DMS53 treated with DMSO at 0.1 percent for 48 hours (cell line): ENCODE results near the gene MAP3K21.

Source experiments
- DNase-seq: peaks from one replicate; lab custom pipeline; 2025; ENCODE audit not compliant: unreplicated experiment; lab: John Stamatoyannopoulos, UW

MAP3K21 gene

GRCh38 chr1:233357595-233358397, 30.3 kb downstream of the MAP3K21 start:
- no peak for DNase-seq

- peak; percentile 74 for DNase-seq
Observed at GRCh38 chr1:233359431-233359830, 31.9 kb downstream of the MAP3K21 start.

GRCh38 chr1:233359905-233360304, 32.4 kb downstream of the MAP3K21 start:
- DNase-seq: no peak

DNA sequence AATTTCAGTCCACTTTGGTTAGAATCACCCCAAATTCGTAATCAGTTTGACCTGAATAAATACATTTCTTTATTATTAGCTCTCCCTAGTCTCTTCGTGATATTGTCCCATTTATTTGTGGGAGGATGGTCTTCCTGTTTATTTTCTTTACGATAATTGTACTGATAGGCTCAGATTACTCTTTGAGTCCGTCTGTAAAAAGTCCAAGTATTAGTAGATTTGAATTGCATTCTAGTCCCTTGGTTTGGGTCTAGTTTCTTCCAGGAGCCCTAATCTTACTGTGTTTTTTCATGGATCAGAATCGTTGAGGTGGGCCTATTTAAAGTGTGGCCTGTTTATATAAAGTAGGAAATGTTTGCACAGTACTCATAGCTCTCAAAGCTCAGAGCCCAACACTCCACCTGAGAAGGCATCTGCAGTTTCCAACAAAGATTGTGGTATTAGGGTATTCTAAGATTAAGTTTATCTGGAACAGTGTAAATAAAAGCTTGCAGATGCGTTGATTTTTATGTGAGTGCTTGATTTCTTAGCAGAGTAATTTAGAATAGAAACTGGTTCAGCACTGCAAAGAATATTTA, 33.1 kb downstream of the MAP3K21 start:
- DNase-seq: no peak

DNA sequence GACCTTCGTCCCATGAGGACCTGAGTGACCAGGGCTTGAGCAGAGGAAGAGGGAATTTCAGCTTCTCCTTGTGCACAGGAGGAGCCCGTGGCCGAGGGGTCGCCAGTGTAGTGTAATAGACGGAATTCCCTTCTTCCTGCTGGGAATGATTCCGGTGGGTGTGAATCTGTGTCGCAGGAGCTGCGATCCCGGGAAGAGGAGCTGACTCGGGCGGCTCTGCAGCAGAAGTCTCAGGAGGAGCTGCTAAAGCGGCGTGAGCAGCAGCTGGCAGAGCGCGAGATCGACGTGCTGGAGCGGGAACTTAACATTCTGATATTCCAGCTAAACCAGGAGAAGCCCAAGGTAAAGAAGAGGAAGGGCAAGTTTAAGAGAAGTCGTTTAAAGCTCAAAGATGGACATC, 34.4 kb downstream of the MAP3K21 start:
- no peak for DNase-seq

GRCh38 chr1:233362743-233363142, 35.2 kb downstream of the MAP3K21 start:
- DNase-seq: no peak

GRCh38 chr1:233364026-233364425, 36.5 kb downstream of the MAP3K21 start:
- DNase-seq: no peak

GRCh38 chr1:233364695-233365539, 37.4 kb downstream of the MAP3K21 start:
- no peak for DNase-seq

DNA sequence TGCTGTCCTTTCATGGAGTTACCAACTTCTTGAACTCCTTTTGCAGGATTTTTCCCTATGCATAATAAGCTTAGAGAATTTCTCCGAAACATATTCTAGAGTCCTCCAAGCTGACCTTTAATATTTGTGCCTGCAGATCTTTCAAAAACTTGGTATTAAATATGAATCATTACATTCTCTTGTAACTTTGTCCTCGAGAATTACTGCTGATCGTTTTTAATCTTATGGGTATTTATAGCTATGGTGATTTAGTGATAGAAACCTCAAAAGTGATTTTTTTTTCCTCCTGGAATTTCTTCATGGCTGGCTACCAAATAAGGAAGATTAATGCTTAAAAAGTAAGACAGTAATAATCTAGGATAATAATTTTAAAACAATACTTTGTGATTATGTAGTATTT, 39.1 kb downstream of the MAP3K21 start:
- DNase-seq: no peak

DNA sequence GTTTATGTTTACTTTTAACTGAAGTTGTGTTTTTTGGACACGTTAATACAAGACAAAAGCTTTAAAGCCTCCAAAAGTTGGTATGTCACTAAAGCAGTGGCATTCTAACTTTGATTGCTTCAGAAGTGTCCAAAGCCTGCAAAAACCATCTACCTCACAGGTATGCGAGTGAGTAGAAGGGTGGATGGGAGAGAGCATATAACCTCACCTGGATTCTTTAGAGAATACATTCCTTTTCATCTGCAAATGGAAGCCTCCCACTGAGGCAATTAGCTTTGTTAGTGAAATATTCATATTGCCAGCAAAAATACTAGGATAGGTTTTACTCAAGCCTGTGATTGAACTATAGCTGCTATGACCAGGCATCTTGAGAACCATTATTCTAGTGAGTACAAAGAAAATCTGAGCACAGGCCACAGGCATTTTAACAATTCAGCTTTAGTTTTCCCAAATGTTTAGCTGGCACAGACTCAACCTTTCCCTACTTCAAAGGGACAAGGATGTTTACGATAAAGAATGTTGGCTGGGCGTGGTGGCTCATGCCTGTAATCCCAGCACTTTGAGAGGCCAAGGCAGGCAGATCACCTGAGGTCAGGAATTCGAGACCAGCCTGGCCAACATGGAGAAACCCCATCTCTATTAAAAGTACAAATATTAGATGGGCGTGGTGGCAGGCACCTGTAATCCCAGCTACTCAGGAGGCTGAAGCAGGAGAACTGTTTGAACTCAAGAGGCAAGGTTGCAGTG, 39.7 kb downstream of the MAP3K21 start:
- no peak for DNase-seq

DNA sequence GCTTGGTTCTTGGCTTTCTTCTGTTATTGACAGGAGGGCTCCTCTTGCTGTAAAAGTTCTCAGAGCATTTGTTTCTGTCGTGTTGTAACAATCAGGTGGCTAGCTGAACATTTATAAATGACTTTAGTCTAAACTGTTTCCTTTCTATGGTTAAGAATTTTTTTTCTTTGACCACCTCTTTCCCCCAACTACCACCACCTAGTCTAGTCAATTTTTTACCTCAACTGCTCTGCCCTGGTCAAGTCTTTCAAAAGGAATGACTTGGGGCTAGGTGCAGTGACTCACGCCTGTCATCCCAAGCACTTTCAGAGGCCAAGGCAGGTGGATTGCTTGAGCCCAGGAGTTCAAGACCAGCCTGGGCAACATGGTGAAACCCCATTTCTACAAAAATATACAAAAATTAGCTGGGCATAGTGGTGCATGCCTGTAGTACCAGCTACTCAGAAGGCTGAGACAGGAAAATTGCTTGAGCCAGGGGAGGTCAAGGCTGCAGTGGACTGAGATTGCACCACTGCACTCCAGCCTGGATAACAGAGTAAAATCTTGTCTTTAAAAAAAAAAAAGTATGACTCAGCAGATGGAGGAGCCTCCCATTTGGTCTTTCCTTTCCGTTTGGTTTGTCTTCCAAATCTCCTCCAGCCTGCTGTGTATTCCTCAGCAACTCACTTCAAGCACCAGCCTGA, 40.7 kb downstream of the MAP3K21 start:
- no peak for DNase-seq

DNA sequence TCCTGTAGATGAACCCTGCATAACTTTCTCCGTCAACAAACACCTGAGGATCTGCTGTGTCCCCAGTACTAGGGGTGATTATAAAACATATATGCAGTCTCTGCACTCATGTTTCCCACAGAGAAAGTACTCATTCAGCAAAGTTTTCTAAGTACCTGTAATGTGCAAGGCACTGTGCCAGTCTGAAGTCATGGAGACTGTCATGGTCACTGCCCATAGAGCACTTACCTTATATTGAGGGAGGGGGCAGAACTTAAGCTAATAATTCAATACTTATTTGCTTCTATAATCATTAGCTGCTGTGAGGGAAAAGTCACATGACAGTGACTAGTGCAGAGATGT, 41.2 kb downstream of the MAP3K21 start:
- no peak for DNase-seq

DNA sequence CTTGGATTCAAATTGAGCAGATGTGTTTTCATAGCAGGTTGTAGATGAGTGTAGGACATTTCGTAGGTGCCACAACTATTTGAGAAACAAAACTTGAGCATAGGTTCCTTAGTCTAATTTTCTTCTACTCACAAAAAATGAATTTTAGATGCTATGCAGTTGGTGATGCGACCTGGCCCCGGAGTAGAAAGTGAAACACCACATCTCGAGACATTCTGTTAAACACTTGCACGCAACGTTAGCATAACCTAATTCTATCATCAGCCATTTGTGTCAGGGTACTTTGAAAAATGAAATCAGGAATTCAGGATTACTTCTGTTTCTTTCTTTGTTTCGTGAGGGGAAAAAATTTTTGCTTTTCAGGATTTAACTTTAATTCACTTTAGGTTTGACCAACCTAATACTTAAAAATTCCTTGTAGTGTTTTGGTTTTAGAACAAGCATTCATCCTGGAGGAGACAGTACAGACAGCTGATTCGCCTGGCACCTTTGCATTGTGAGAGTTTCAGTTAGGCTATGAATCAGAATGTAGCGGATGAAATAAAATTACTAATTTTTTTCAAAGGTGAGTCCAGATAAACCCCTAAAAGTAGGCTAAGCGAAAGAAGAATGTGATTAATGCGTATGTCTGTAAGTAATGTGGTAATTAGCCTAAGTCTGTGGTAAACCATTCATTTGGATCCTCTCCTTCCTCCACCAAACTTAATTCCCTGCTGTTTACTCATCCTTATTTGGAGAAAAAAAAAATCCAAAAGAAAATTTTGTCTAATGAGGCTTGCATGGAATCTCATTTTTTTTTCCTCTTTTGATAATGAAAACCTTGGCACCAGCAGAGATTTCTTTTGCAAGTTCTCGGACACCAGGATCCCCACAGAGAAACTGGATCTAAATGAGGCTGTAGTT, 44.9 kb downstream of the MAP3K21 start:
- DNase-seq: no peak

DNA sequence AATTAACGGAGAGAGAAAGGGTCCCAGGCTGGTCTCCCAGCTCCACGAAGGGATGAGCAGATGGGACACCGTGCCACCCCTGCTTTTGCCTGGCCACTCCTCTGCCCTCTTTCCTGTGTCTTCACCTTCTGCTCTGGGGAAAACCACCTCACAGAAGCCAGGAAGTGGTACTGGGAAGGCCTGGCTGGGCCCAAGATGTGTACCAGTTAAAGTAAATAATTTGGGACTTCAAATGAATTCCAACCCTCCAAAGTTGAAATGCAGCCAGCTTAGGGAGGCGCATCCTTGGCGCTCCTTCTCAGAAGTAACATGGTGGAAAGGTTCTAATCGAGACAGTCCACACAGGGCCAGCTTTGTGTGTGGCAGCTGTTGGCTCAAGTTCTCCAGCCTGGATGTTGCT, 45.7 kb downstream of the MAP3K21 start:
- no peak for DNase-seq

- DNase-seq: no peak
Observed at GRCh38 chr1:233375653-233376052, 48.1 kb downstream of the MAP3K21 start.

- no peak for DNase-seq
Observed at GRCh38 chr1:233376382-233377110, 49.0 kb downstream of the MAP3K21 start.

DNA sequence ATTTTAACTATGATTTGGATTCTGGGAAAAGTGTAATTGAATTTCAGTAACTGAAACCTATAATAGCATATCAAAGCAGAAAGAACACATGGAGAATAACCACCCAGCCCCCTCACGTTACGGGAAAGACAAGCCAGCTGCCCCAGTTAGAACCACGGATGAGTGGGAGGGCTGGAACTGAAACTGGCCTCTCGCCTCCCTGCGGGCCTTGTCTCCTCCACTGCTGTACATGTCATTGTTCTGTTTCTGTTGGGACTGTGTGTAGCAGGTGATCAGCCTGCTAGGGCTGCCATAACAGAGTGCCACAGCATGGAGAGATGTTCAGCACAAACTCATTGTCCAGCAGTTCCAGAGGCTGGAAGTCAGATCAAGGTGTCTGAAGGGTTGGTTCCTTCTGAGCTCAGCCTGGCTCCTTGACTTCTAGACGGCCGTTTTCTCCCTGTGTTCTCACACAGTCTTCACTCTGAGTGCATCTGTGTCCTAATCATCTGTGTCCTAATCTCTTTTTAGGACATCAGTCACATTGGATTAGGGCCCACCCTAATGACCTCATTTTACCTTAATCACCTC, 52.4 kb downstream of the MAP3K21 start:
- no peak for DNase-seq

- DNase-seq: no peak
Observed at GRCh38 chr1:233381806-233382205, 54.3 kb downstream of the MAP3K21 start.

- DNase-seq: no peak
Observed at GRCh38 chr1:233383984-233384383, 56.5 kb downstream of the MAP3K21 start.
